ENCODE data around the gene MDC1. TPM values are rescaled to one million over a fixed set of nuclear protein-coding genes. Genes with fewer than 3 reads are reported as not detected.

The MDC1 gene
- total RNA-seq, 1 experiment from 2014 or later = 75.8 TPM

- ChIA-PET RAD21 (ENCODE audit: low non-redundant PET in 1 of 2, low total read pairs in 2 of 2, uncharacterized antibody in 2 of 2, unreplicated experiment in 2 of 2) (no interaction called here), POLR2A (interaction anchor here (0.7 to 16.4 kb wide), 12 partner anchors 9 to 344 kb away, joined by 3 to 680 read pairs (median 7); no protein-coding TSS in a partner anchor), CTCF (no interaction called here)
- ATAC-seq = no peak
- H3K9me3 ChIP-seq (ENCODE audit: control insufficient read depth in 1 of 2, insufficient read depth in 1 of 2, low read depth in 1 of 2, low read length in 2 of 2) = no peaks in the 10 kb centered on the region
- H2AFZ ChIP-seq (ENCODE audit: low read depth, low read length, poor library complexity, severe bottlenecking) = no peak overlapping the region
- DNase-seq (ENCODE audit: low read depth, low spot score) = no peak
- TSS peak; percentile 89 for BruUV-seq (replicated peaks)
- no peaks in the 10 kb centered on the region for H3K27me3 ChIP-seq (ENCODE audit: insufficient read depth, low read length)
- peaks cover 43 to 80% of the 10 kb centered on the region in 2 experiments for H3K4me1 ChIP-seq (ENCODE audit: control insufficient read depth in 1 of 2, insufficient read depth in 2 of 2, low read length in 2 of 2)
- H4K20me1 ChIP-seq (ENCODE audit: insufficient read depth) = no peaks in the 10 kb centered on the region
- peak overlapping the region; percentile 79 to 85 for H3K4me3 ChIP-seq (replicated peaks in 1 of 2; ENCODE audit: low read depth in 1 of 2, low read length in 2 of 2)
- H3K9ac ChIP-seq (ENCODE audit: low read length) = peak overlapping the region; percentile 97
- H3K36me3 ChIP-seq (ENCODE audit: control insufficient read depth in 1 of 2, insufficient read depth in 2 of 2, low read length in 2 of 2) = peaks cover 4 to 8% of the 10 kb centered on the region in 2 experiments; a peak in 1 of 4 replicates
- no peaks in the 10 kb centered on the region for H3K9me2 ChIP-seq (ENCODE audit: insufficient read depth)
- intact Hi-C loops (cut with micrococcal nuclease) = loop anchor here (1.0 to 10.0 kb wide), 3 partner anchors 26 to 341 kb away; no protein-coding TSS in a partner anchor
- H3K27ac ChIP-seq (ENCODE audit: low read depth, low read length) = peak overlapping the region; percentile 93
- peak overlapping the region; percentile 91 for H3K4me2 ChIP-seq (ENCODE audit: low read length)
- H3K79me2 ChIP-seq (ENCODE audit: insufficient read depth, low read length) = peaks cover 15% of the 10 kb centered on the region
- TF ChIP-seq TCF7L2 (IDR thresholded peaks at IDR 0.05; ENCODE audit: borderline replicate concordance, extremely low read depth, insufficient read depth, insufficient read length) = no peak
- TF ChIP-seq YY1 (IDR thresholded peaks at IDR 0.05; ENCODE audit: extremely low read depth, insufficient replicate concordance, low read depth, low read length) = peak; percentile 6
- peak; percentile 96 for TF ChIP-seq POLR2A (IDR thresholded peaks at IDR 0.05; ENCODE audit: borderline replicate concordance, extremely low read depth, insufficient read depth, insufficient read length)
- no peak for TF ChIP-seq SP1 (IDR thresholded peaks at IDR 0.05; ENCODE audit: low read depth)
- TF ChIP-seq ZBTB33 (IDR thresholded peaks at IDR 0.05; ENCODE audit: extremely low read depth, insufficient replicate concordance, low read length) = peak; percentile 45
- peak; percentile 76 for TF ChIP-seq POLR2AphosphoS5 (IDR thresholded peaks at IDR 0.05; ENCODE audit: low read depth, low read length)
Measured at GRCh38 chr6:30743099-30744053, 26.3 kb upstream of the MDC1 start.
